COLO668 (cell line): ENCODE data around the gene CAPN5.
"Not testable (repeated sequence)": the region's sequence is repeated elsewhere in the genome, so short reads cannot be mapped to it uniquely, and the experiment has no call there.

Source experiments
- DNase-seq: peaks from one replicate; lab custom pipeline; 2025; ENCODE audit not compliant: unreplicated experiment; lab: John Stamatoyannopoulos, UW

The CAPN5 gene

DNA sequence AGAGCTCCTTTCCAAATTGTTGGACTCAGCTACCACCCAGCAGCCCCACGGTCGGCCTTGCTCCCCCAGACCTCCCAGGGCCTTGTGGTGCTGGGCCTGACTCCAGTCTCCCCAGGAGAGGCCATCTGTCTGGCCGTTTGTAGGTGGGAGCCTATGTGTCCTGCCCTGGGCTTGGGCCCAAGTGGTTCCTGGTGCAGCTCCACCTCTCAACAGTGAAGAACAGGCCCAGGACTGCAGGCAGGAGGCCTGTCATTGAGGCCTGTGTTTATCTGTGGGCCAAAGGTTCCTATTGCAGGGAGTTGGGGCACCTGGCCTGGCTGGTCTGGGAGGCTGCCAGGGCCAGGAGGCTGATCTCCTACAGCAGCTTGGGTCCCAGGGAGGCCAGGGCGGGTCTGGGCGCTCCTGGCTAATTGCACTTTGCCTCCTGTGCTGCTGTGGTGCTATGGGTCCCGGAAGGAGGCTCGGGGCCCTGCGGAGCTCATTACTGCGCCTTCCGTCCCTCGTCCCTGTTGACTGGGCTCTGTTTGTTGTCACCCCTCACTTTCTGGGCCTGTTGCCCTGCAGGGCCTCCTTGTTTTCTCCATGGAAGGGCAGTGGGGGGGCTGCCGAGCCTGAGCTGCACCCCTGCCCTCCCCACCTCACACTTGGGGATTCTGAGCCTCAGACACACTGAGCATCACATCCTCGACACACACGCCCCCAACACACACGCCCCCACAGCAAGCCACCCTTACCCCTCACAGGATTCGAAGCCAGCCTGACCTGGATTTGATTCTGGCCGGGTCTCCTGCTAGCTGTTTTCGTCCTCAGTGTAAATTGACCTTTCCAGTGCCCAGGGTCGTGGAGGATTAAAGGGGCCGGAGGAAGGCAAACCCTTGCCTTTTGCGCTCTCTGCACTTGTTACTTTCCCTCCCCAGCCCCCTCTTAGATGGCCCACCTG lies 29.1 kb downstream of the CAPN5 start:
- DNase-seq = no peak

DNA sequence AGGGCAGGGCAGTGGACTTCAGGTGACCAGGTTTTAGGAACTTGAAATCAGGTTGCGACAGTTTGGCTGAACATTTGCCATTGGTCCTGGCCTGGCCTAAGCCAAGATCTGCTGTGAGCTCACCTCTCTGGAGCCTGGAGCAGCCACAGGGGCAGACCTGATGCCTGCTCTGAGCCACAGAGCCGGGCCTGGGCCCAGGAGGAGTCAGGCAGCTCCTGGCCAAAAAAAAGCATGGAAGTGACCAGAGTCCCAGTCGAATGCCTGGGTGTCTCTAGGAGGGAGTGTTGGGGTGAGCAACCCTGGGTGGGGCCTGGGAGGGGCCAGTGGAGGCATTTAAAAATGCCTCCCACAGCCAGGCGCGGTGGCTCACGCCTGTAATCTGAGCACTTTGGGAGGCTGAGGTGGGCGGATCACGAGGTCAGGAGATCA lies 29.8 kb downstream of the CAPN5 start:
- no peak for DNase-seq

DNA sequence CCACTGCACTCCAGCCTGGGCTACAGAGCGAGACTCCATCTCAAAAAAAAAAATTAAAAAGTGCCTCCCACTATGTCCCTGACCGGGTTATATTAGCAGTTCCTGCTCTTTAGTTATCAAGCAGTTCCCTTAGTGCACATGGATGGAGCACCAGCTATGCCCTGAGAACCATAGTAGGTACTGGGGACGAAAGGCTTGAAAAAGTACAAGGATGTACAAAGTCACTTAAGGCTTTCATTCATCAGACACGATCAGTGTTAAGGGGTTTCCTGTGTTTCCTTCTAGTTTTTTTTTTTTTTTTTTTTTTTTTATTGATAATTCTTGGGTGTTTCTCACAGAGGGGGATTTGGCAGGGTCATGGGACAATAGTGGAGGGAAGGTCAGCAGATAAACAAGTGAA lies 30.4 kb downstream of the CAPN5 start:
- DNase-seq = not testable (repeated sequence)

DNA sequence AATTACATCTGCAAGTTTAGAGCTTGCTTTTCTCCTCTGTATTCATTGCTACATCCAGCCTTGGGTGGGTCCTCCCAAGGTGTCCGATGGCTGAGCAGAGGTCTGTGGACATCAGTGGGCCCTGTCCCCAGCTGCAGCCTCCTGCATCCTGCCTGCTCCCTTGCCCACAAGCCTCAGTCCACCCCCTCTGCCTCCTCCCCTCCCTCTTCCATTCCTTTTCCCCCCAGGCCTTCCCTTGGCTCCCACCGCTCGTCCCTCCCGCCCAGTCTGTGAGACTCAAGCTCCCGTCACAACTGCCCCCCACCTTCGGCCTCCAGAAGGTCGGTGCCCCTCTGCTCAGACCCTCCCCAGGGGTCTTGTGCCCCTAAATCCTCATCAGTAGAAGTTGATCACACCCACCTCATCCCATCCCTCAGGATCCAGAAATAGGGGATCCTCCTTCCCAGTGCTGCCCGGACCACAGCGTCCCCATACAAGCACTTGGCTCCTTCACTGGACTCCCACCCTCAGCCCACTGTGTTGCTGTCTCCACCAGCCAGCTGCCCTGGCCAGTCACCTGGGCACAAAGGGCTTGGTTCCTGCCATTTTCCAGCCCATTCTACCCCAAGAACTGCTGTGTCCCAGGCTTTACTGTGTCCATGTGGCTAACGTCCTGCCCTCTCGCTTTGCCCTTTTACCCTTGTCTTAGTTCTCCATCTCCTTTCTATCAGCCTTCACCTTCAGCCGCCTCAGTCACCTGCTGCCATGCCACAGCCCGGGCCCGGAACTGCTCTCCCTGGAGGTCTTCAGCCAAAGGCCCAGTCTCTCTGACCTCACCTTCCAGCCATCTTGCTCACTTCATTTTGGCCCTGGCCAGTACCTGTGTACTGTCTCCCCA lies 33.6 kb downstream of the CAPN5 start:
- no peak for DNase-seq

DNA sequence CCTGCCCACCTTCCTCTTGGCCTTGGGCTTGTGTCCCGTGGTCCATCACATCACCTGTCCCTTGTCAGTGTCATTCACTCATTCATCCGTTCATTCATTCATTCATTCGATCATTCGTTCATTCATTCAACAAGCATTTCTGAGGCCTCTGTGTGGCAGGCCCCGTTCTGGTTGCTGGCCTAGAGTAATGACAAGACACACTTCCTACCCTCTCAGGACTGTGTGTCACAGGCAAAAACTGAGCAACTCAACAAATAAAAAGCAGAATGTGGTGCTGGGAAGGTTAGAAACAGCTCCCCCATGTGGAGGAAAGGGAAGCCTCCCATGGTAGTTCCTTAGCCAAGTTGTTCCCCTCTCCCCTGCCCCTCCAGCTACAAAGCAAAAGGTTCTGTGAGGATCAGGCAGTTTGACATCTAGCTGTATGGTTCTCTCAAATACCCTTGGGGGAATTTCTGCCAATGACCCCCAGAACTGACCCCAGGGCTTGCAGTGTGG lies 34.3 kb downstream of the CAPN5 start:
- DNase-seq = no peak

DNA sequence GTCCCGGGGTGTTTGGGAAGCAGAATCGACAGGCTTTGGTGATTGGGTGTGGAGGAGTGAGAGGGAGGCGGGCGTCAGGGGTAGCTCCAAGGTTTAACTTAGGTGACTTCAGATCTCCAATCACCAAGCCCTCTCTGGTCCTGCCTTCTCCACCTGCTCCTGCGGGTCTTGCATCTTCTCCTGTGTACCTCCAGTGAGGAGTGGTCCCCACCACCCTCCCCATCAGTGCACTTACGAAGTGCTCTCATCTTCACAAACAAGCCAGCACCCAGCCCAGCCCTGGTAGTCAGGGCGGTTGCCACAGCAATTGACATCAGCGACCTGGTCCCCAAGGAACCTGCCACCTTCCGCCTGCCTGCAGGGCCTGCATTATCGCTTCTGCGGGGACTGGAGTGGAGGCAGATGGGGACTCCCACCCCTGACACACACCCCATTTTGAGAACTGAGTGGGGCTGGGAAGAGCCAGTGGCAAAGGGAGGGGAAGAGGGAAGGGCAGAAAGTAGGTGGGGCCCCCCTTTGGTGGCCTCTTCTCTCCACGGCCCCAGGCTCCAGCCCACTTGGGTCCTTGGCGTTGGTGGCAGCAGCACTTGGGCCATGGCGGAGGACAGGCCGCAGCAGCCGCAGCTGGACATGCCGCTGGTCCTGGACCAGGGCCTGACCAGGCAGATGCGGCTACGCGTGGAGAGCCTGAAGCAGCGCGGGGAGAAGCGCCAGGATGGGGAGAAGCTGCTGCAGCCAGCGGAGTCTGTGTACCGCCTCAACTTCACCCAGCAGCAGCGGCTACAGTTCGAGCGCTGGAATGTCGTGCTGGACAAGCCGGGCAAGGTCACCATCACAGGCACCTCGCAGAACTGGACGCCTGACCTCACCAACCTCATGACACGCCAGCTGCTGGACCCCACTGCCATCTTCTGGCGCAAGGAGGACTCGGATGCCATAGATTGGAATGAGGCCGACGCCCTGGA lies 35.8 kb downstream of the CAPN5 start, which contains the start of gene OMP:
TSS of gene OMP (plus strand) at position 595 of the 965 bp plus-strand sequence. CDS start at position 595, 0 bp downstream.
- DNase-seq = no peak

DNA sequence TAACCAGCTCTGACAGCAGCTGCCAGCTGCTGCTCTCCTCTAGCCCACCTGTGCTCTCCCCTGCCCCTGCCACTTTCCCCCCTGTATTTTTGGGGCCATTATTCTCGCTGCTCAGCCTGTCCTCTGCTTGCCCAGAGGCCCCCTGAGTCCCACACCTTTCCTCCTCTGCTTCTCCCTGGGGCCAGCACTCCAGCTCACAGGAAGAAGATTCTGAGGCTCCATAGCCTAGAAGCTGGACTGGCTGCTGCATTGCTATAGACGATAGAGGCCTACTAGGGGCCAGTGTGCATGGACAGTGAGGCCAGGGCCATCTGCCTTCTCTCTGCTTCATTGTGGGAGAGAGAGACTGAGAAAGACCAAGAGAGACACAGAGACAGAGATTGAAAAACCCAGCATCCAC lies 36.5 kb downstream of the CAPN5 start:
- DNase-seq = no peak

DNA sequence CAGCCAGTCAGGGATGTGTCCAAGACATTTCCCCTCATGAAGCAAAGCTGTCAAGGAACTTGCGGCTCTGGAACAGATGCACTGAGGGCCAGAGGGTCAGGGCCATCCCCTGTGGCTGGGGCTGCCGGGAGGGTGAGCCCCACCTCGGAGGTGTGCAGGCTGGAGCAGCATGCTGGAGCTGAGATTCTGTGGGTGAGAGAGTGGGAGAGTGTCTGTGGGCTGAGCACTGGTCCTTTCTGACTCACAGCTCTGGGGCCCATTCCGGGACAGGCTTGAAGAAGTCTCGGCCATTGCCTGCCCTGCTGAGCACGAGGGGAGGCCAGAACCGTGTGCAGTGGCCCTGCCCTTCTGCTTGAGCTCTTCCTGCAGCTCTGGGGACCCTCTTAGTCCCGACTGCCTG lies 38.0 kb downstream of the CAPN5 start:
- no peak for DNase-seq

DNA sequence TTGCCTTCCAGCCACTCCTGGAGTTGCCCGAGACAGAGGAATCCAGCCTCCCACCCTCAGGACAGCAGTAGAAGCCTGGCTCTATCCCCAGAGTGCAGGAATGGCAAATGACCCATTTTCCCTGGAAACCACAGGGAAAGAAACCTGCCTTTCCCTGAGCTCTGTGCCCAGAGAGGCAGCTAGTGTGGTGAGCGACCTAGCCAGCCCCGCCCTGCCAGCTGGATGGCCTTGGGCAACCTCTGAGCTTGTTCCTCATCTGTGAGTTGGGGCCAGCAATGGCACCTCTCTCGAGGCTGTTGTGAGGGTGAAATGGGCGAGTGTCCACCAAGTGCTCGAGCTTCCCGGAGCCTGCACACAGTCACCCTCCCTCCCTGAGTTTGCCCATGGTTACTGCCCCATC lies 39.5 kb downstream of the CAPN5 start:
- no peak for DNase-seq

DNA sequence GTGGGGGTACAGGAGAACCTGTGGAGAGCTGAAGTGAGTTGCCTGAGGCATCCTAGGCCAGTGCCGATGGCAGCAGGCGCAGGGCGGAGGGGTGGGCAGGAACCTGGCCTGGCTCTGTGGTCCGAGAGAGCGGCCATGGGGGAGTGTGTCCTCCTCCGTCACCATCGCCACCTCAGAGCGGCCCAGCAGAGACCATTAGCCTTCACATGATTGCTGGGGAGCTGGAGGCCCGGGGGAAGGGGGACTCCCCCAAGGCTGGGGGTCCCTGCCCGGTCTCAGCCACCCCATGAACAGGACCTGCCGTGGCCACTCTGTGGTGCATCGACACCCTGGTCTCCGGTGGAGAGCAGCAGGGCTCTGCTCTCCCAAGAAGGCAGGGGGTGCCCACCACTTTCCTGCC lies 40.0 kb downstream of the CAPN5 start:
- no peak for DNase-seq

DNA sequence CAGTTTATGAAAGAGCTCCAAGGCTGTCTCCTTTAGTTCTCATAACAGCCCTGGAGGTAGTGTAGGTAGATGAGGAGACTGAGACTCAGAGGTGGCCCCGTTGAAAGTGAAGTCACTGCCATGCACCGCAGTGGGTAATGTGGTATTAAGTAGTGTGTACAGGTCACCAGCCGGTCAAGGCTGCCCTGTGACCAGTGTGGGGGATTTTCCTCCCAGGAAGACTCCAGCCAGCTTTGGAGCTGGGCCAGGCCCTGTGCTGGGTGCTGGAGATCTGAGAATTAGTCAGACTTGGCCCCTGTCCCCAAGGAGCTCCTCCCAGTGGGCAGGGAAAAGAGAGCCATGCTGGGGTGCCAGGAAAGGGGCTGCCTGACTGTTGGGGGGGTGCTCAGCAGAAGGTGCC lies 41.2 kb downstream of the CAPN5 start:
- no peak for DNase-seq

DNA sequence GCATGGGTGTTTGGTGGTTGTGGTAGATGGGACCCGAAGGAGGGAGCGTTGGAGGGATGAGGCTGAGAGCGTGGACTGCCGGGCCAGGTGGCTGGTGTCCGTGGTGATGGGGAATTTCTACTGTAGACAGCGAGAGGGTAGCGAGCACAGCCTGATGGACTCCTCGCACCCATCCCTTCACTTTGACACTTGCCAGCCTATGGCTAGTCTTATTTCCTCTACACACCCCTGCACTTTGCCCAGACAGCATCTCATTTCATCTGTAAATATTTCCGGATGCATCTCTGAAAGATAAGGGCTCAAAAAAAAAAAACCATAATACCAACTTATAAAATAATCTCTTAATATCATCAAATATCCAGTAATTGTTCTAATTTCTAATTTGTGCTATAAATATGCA lies 41.7 kb downstream of the CAPN5 start:
- no peak for DNase-seq

DNA sequence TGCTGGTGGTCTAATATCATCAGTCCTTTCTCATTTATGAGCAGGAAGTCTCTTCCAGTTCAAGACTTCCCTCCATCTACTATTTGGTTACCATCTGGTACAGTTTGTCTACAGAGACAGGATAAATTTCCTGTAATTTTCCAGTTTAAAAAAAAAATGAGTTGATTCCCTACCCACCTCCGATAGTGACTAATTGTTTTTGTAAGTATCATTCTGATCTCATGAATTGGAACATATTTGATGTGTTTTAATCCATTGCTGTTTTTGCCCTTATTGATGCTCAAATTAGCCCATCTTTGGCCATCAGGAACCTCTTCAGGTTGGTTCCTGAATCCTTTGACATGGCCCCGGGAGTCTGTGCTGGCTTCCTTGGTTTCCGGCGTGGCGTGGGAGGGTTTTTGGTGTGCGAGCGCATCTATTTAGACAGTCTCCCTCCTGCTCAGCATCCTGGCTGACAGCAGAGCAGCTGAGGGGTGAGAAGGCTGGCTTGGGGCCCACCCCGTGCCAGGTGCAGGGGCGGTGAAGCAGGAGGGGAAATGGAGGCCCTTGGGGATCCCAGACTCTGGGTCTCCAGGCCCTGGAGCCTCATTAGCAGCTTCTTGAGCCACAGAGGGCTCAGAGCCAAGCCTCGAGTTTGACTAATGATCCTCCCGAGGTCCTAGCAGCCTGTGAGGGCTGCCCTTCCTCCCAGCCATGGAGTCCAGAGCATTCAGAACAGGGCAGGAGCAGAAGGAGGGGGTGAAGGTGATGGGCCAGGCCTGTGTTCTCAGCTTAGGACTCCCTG lies 42.7 kb downstream of the CAPN5 start:
- DNase-seq = no peak

DNA sequence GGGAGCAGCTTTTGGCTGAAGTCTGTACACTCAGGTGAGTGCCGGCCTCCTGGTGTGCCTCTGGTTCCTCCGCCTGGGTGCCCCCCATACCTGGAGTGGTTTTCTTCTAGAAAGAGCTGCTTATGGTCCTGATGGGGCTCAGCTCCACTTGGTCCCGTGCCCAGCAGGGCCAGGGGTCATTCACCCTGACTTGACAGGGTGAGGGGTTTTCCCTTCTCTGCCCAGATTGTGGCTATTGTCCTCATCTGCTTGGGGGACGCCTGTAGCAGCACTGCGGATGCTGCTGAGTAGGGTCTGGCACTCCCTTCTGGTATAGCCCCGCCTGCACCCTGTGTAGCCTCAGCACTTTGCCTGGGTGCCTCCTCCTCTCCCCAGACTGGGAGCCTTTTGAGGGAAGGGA lies 44.1 kb downstream of the CAPN5 start:
- no peak for DNase-seq

DNA sequence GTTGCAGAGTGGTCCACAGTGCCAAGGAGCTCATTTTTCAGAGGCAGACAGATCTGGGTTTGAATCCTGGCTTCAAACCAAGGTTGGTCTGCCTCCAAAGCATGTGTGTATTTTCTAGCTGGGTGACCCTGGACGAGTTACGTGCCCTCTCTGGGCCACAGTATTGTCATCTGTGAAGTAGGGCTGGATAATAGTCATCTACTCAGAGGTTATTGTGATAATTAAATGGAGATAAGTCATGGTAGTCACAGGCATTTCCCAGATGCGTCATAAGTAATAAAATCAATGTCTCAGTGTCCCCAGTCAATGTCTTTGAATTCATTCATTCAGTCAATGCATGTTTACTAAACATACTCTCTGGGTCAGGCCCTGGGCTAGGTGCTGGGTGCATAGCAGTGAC lies 44.5 kb downstream of the CAPN5 start:
- no peak for DNase-seq

DNA sequence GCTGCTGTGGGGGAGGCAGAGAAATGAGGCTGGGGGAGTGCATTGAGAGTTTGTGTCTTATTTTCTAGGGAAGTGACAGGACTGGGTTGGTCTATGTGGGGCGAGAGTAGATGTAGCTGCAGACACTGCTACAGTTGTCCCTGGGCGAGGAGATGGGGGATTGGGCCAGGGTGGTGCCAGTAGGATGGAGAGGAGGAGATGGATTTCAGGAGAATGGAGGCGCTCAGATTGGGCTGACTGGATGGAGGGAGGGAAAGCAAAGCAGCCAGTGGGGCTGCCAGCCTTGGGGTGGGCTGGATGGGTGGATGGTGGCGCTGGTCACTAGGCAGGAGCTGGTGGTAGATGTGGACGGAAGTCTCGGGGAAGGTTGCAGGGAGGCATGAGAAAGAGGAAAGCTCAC lies 45.2 kb downstream of the CAPN5 start:
- no peak for DNase-seq

DNA sequence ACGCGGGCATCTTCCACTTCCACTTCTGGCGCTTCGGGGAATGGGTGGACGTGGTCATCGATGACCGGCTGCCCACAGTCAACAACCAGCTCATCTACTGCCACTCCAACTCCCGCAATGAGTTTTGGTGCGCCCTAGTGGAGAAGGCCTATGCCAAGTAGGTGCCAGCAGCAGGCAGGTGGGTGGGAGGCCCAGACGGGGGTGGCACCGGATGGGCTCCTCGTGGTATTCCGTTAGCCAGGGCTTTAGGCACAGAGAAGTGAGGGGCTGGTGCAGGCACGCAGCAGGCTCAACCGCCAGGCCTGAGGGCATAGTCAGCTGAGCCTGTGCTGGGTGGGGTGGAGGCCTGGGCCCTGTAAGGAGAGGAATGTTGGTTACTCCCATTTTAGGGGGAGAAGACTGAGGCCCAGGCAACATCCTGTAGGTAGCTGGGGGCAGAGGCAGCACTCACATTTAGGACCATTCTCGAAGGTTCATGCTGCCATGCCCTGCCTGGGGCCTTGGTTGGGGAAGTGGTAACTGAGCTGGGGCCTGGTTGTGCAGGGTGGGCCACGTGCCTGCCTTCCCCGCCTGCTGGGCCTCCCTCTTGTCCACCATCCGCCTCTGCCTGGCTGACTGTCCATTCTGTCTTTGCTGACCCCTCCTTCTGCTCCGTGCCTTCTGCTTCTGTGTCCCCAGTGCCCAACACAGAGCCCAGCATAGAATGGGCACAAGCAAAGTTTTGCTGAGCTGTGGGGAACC lies 46.0 kb downstream of the CAPN5 start:
- no peak for DNase-seq

DNA sequence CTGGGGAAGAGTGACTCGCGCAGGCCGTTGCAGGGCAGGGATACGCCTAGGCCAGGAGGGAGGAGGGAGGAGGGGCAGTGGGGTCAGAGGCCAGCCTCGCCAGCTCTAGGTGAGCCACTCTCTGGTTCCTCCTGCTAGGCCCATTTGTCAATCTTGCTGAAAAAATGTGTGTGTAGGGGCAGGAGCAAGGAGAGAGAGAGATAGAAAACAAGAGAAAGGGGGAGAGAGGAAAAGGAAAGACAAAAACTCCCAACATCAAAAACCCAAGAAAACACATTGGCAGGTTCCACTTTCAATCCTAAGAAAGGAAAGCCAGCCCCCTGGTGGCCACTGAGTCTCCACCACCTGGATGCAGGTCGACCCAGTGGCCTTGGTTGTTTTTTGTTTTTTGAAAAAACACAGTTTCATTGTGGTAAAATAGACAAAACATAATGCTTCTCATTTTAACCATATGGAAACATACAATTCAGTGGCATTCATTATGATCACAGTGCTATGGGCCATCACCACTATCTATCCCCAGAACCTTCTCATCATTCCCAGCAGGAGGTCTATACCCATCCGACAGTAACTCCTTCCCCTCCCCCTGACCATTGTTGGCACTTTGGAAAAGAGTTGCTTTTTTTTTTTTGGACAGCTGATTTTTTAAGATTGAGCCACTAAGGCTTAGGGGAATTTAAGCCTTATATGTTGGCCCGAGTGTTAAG lies 46.8 kb downstream of the CAPN5 start:
- peak; percentile 35 for DNase-seq

DNA sequence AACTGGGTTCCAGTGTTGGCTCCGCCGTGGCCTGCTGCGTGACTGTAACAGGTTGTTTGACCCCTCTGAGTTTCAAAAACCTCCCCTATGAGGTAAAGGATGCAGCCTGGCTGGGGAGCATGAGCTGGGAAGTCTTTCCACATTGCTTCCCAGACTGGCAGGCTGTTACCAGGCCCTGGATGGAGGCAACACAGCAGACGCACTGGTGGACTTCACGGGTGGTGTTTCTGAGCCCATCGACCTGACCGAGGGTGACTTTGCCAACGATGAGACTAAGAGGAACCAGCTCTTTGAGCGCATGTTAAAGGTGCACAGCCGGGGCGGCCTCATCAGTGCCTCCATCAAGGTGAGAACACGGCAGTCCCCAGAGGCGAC lies 47.3 kb downstream of the CAPN5 start:
- no peak for DNase-seq
